Hepatocyte (in vitro differentiated cells): ENCODE results near the gene SLC45A3.

Source experiments
- CTCF ChIP-seq: fragments of 200-600 bp; sonication (generic); IDR thresholded peaks from 2 replicates; pipeline ENCODE4 v1.5.1; 2016; ENCODE audit warnings: antibody characterized with exemption, mild to moderate bottlenecking; ENCODE audit not compliant: poor library complexity
- EZH2 ChIP-seq: fragments of 200-600 bp; sonication (generic); IDR thresholded peaks from 2 replicates; pipeline ENCODE4 v1.6.1; 2016; ENCODE audit warnings: antibody characterized with exemption, mild to moderate bottlenecking, borderline replicate concordance

- TF ChIP-seq CTCF = no peak
- TF ChIP-seq EZH2 = no peak
Measured at GRCh38 chr1:205681364-205681763, 1.1 kb upstream of the SLC45A3 start.
